ENCODE data around the gene DZIP1. TPM values are rescaled to one million over a fixed set of nuclear protein-coding genes. Genes with fewer than 3 reads are reported as not detected.

The DZIP1 gene
- total and polyA plus RNA-seq, 2 of the 13 experiments (the other 11 are each of a cell fraction or from before 2014, with no cell fraction given), result 11.0 to 36.7 TPM

- TF ChIP-seq ZNF687 (CRISPR knock-in tag; IDR thresholded peaks at IDR 0.05) (peak; percentile 67; the same call in 1 of the 2 replicates), LBX2 (CRISPR knock-in tag; IDR thresholded peaks at IDR 0.05; ENCODE audit: borderline replicate concordance) (no peak), PATZ1 (CRISPR knock-in tag; IDR thresholded peaks at IDR 0.05) (peak; percentile 91), CEBPG (CRISPR knock-in tag; IDR thresholded peaks at IDR 0.05) (peak; percentile 98), SOX6 (IDR thresholded peaks at IDR 0.05) (no peak), SOX6 (CRISPR knock-in tag; IDR thresholded peaks at IDR 0.05) (peak; percentile 76), ZBTB37 (CRISPR knock-in tag; IDR thresholded peaks at IDR 0.05) (no peak), ZBTB26 (CRISPR knock-in tag; IDR thresholded peaks at IDR 0.05; ENCODE audit: borderline replicate concordance) (no peak), ETV6 (CRISPR knock-in tag; conservative IDR thresholded peaks at IDR 0.05) (no peak), CREBL2 (CRISPR knock-in tag; IDR thresholded peaks at IDR 0.05; ENCODE audit: borderline replicate concordance) (no peak), ARID3A (IDR thresholded peaks at IDR 0.05; ENCODE audit: low read depth, low read length) (0 out of 2 replicates have a peak, but pooled peaks have one; percentile 10), MTA1 (CRISPR knock-in tag; IDR thresholded peaks at IDR 0.05; ENCODE audit: borderline replicate concordance) (0 out of 2 replicates have a peak, but pooled peaks have one; percentile 10), GRHL1 (CRISPR knock-in tag; conservative IDR thresholded peaks at IDR 0.05) (no peak), TAF1 (CRISPR knock-in tag; IDR thresholded peaks at IDR 0.05) (no peak), RFX3 (CRISPR knock-in tag; IDR thresholded peaks at IDR 0.05) (no peak)
Observed at GRCh38 chr13:95603887-95604555, 40.5 kb downstream of the DZIP1 start (continued).

All from HepG2 (cell line).